ENCODE results near the gene ZRANB3. TPM values are rescaled to one million over a fixed set of nuclear protein-coding genes. Genes with fewer than 3 reads are reported as not detected.

The ZRANB3 gene
- total RNA-seq, 1 experiment from 2014 or later = 12.0 TPM

- TF ChIP-seq ZBTB33 (IDR thresholded peaks at IDR 0.05; ENCODE audit: extremely low read depth, insufficient replicate concordance, low read length) (no peak), FOSL1 (IDR thresholded peaks at IDR 0.05; ENCODE audit: low read depth) (no peak), REST (IDR thresholded peaks at IDR 0.05; ENCODE audit: low read depth) (no peak)
Observed at GRCh38 chr2:135093670-135094330, 437.2 kb downstream of the ZRANB3 start (continued).

GRCh38 chr2:135093193-135093592 lies 437.8 kb downstream of the ZRANB3 start:
- no peaks in the 10 kb centered on the region for H4K20me1 ChIP-seq (ENCODE audit: insufficient read depth)
- no peak overlapping the region for H3K4me3 ChIP-seq (replicated peaks in 1 of 2; ENCODE audit: low read depth in 1 of 2, low read length in 2 of 2)
- no TSS peak for BruUV-seq (replicated peaks)
- RAD21 ChIA-PET (ENCODE audit: low non-redundant PET in 1 of 2, low total read pairs in 2 of 2, uncharacterized antibody in 2 of 2, unreplicated experiment in 2 of 2) = no interaction called here
- no peaks in the 10 kb centered on the region for H3K9me2 ChIP-seq (ENCODE audit: insufficient read depth)
- no peak overlapping the region for H3K4me2 ChIP-seq (ENCODE audit: low read length)
- CTCF ChIA-PET = no interaction called here
- no peak overlapping the region for H2AFZ ChIP-seq (ENCODE audit: low read depth, low read length, poor library complexity, severe bottlenecking)
- H3K9ac ChIP-seq (ENCODE audit: low read length) = no peak overlapping the region
- no peaks in the 10 kb centered on the region for H3K4me1 ChIP-seq (ENCODE audit: control insufficient read depth in 1 of 2, insufficient read depth in 2 of 2, low read length in 2 of 2)
- no peak for ATAC-seq
- no peaks in the 10 kb centered on the region for H3K27me3 ChIP-seq (ENCODE audit: insufficient read depth, low read length)
- no peak for DNase-seq (ENCODE audit: low read depth, low spot score)
- H3K9me3 ChIP-seq (ENCODE audit: control insufficient read depth in 1 of 2, insufficient read depth in 1 of 2, low read depth in 1 of 2, low read length in 2 of 2) = no peaks in the 10 kb centered on the region
- POLR2A ChIA-PET = no interaction called here
- peaks cover 2% of the 10 kb centered on the region; the same call in 1 of the 2 replicates for H3K79me2 ChIP-seq (ENCODE audit: insufficient read depth, low read length)
- H3K36me3 ChIP-seq (ENCODE audit: control insufficient read depth in 1 of 2, insufficient read depth in 2 of 2, low read length in 2 of 2) = no peaks in the 10 kb centered on the region; a peak in 1 of 4 replicates
- intact Hi-C loops (cut with micrococcal nuclease) = no loop called here
- H3K27ac ChIP-seq (ENCODE audit: low read depth, low read length) = no peak overlapping the region
- TF ChIP-seq ATF3 (IDR thresholded peaks at IDR 0.05) = no peak
- TF ChIP-seq CTCF (IDR thresholded peaks at IDR 0.05 in 2 of 3, conservative IDR thresholded peaks at IDR 0.05 in 1 of 3; ENCODE audit: borderline replicate concordance in 1 of 3, insufficient read depth in 1 of 3, low read depth in 2 of 3, low read length in 2 of 3) = no peak
- TF ChIP-seq FOSL1 (IDR thresholded peaks at IDR 0.05; ENCODE audit: low read depth) = no peak
- no peak for TF ChIP-seq TCF7L2 (IDR thresholded peaks at IDR 0.05; ENCODE audit: borderline replicate concordance, extremely low read depth, insufficient read depth, insufficient read length)
- TF ChIP-seq SP1 (IDR thresholded peaks at IDR 0.05; ENCODE audit: low read depth) = no peak
- no peak for TF ChIP-seq SIN3A (IDR thresholded peaks at IDR 0.05; ENCODE audit: low read depth)
- no peak for TF ChIP-seq POLR2AphosphoS5 (IDR thresholded peaks at IDR 0.05; ENCODE audit: low read depth, low read length)
- TF ChIP-seq EGR1 (IDR thresholded peaks at IDR 0.05; ENCODE audit: low read depth) = no peak
- no peak for TF ChIP-seq RAD21 (IDR thresholded peaks at IDR 0.05; ENCODE audit: low read depth)
- no peak for TF ChIP-seq CEBPB (IDR thresholded peaks at IDR 0.05; ENCODE audit: low read depth)
- TF ChIP-seq ZFX (IDR thresholded peaks at IDR 0.05) = no peak

Measured in HCT116 (cell line).